LNCAP (cell line): ENCODE results near the gene PARVG.

ENCODE experiments used
- TF ChIP-seq, protein P1 (sequence below): fragments of 450-650 bp; IDR thresholded peaks from 2 replicates; pipeline ENCODE4 v1.5.1; 2017; ENCODE audit warnings: mild to moderate bottlenecking

Gene PARVG

DNA sequence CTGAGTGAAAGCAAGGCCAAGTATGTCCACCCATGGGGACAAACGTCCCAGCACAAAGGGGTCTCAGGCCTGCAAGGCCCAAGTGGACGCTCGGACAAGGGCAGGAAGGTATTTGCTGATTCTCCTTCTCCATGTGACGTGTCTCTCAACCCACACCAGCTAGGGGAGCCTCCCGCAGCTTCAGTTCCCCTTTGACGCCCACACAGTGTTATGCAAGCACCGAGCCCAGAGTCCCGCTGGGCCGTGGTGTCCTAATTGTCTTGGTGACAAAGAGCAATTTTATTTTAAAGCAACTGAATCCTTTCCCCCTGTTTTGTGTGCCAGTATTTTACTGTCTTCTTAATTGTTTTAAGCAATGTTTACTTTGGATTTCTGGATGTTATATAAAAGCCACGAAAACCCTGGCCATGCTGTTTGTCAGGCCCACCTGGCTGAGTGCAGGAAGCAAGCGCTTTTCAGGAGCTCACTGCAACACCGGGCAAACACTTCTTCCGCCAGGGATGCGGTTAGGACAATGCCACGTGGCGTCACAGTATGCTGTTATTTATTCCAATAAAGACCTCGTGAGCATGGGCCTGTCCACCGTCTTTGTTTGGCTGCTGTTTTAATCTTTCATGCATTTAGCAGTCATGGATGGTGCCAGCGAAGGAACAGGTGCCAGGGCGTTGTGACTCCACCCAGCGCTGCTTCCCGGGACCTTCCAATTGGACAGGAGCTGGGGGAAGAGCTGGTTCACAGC, 8.2 kb upstream of the PARVG start:
- TF ChIP-seq, protein P1, sequence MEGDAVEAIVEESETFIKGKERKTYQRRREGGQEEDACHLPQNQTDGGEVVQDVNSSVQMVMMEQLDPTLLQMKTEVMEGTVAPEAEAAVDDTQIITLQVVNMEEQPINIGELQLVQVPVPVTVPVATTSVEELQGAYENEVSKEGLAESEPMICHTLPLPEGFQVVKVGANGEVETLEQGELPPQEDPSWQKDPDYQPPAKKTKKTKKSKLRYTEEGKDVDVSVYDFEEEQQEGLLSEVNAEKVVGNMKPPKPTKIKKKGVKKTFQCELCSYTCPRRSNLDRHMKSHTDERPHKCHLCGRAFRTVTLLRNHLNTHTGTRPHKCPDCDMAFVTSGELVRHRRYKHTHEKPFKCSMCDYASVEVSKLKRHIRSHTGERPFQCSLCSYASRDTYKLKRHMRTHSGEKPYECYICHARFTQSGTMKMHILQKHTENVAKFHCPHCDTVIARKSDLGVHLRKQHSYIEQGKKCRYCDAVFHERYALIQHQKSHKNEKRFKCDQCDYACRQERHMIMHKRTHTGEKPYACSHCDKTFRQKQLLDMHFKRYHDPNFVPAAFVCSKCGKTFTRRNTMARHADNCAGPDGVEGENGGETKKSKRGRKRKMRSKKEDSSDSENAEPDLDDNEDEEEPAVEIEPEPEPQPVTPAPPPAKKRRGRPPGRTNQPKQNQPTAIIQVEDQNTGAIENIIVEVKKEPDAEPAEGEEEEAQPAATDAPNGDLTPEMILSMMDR, result no peak

DNA sequence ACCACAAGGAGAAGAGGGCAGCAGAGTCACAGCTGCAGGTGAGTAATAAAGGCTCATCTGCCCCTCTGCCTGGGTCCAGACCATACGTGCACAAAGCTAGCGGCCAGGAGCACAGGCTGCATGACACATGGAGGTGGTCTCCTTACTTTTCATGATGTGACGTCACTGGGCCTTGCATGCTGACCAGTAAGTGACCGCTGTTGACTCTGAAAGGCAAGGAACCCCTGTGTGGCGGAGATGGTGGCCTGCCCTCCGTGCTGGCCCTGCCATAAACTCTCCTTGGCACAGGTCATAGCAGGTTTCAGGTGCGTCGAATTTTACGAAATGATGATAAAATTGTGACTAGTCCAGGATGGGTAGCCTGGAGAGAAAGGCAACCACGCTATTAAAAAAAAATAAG, 7.6 kb upstream of the PARVG start:
- TF ChIP-seq, protein P1, result no peak

DNA sequence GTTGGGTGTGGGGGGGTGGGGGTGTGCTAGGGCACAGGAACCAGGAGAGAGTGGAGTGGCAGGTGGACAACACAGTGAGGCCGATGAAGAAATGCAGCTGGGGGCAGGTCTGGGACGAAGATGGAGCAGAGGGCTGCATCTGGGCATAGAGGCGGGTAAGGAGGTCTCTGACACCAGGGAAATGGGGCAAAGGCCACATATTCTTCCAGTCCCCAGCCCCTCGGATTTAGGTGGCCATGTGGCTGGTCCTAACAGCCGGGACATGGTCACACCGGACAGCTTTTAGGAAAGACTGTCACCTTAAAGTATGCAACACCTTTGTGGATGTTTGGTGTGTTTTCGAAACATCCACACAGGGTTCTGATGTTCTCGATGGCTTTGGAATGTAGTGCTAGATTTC, 5.0 kb upstream of the PARVG start:
- TF ChIP-seq, protein P1, result no peak

DNA sequence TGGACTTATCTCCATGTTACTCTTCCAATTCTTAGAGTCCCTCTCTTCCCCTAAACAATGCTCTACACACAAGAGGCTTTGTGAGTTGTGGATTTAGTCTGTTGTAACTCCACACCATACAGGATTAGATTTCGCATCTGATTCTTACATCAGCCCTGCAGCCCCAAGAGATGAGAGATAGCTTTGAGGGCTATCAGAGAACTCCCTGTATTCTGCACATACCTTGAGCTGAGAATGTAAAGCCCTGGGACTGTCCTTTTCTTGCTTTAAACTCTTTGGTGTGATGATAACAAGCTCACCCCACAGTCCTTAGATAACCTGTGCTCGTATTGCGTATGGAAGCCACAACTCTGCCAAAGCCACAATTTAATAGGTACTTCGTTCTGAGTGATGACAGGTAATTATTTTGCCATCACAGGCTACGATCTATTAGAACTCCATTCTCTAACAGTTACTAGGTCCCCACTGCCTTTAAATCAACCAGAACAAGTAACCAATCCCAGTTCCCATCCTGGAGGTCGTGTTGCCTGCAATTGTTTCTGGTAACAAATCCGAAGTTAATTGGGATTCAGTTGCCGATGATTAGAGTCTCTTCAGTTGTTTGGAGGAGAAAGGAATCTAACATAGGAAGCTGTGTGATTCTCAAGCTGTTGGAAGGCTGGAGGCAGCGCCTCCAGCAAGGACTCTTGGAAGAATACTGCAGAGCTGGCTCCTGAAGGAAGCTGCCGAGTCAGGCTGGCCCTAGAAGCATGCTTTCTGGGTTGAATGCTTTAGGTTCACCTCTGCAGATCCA, 1.3 kb upstream of the PARVG start:
- TF ChIP-seq, protein P1, result no peak

DNA sequence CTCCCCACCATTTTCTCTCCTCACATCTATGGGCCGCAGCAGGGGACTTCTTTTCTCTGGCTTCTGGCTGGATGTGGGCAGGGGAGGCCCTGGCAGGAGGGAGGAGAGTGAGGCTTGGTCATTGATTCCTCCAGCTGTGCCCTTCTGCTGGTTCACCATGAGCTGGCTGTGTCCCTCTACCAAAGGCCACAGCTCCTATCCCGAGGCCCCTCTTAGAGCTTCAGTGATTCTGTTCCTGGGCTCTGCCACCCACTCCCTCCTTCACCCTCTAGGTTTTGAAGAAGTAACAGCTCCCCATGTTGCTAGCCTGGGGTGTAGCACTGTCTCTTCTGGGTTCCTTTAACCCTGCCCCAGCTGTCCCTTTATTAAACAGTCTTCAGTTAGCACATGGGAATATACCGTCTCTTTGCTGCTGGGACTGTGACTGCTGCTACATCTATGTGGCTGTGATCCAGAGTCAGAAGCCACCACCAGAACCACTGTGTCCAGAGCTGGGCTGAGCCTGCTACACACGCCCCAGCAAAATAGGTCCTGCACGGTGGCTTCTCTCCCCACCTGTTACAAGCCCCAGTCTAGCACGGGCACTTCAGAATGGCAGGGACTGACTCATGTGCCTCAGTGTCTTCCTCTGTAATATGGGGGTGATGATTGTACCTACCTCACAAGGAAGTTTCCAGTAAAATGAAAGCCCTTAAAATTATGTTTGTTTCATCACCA, 578 bp upstream of the PARVG start:
- TF ChIP-seq, protein P1, result no peak

DNA sequence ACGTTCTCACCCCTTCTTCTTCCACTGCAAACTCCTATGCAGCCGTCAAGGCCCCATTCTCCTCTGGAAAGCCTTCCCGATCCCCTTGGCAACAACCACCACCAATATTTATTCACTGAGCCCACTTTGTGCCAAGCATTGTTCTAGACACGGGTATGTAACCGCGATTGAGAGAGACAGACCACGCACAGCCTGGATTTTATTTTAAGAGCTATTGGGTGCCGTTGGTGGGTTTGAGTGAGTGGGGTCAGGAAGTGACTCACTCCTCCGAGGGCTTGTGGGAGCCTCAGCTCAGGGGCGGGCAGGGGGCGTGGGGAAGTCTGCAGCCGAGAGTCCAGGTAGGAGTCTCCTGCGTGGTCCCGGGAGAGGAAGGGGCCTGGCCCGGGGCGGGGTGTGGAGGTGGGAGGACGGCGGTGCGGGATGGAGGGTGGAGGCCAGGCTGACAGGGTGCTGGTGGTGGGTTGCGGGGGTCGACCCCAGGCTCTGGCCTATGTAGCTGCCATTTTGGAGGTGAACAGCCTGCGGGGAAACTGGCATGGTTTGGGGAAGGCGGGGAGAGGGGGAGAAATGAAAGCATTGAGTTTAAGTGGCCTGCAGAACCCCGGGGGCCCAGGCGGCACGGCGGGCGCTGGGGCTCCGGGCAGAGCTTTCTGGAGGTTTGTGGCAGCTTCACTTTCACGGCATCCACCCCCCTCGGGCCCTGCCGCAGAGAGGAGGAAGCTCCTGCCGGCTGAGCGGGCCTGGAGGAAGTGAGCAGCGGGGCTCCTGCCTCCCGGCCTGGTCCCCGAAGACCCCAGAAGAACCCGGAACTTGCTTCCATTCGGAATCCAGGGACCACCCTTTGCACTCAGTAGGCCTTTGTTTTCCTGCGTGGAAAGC, 547 bp downstream of the PARVG start:
- TF ChIP-seq, protein P1, result no peak
